Epithelial cell of prostate (primary cell): Measurements from ENCODE around the gene SOX5.

Source experiments
- DNase-seq: peaks from one replicate; pipeline ENCODE4 v3.0.0-alpha.2; 2011; ENCODE audit warnings: low read depth, low spot score
- H3K27ac ChIP-seq: fragments of 450-650 bp; 2 replicates; pipeline ENCODE4 v1.5.1; 2017; ENCODE audit warnings: mild to moderate bottlenecking

SOX5 gene

GRCh38 chr12:23949348-23950209 is at the start of gene SOX5:
TSS of gene SOX5 (minus strand) at chr12:23949670. CDS start at chr12:23949601, 69 bp downstream.
- no peak for DNase-seq

GRCh38 chr12:23987046-23987445 is 37.6 kb upstream of the SOX5 start:
- no peak overlapping the region for H3K27ac ChIP-seq
- DNase-seq = no peak

More at GRCh38 chr12:23949348-23950209, at the start of gene SOX5:
- no peak within 1 kb of the TSS for H3K27ac ChIP-seq

- no peak for DNase-seq
- no peak overlapping the region for H3K27ac ChIP-seq
Measured at GRCh38 chr12:23980826-23981225, 31.4 kb upstream of the SOX5 start.

GRCh38 chr12:23964812-23965211 is 15.3 kb upstream of the SOX5 start:
- DNase-seq = no peak
- no peak overlapping the region for H3K27ac ChIP-seq

DNA sequence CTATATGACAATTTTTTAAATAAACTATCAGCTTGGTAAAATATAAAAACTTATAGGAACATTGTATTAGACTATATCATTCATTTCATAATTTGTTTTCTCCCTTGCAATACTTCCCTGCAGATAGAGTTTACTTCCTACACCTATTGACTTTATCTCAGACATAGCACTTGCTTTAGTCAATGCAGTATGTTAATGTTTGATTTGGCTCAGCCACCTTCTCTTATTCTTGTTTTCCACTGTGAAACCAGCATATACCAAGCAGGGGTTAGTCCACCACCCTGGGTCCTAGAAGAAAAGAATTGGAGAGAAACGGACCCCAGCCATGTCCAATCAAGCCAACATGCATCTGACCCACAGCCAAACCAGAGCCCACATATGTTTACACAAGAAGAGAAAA is 10.4 kb upstream of the SOX5 start:
- no peak overlapping the region for H3K27ac ChIP-seq
- DNase-seq = no peak

DNA sequence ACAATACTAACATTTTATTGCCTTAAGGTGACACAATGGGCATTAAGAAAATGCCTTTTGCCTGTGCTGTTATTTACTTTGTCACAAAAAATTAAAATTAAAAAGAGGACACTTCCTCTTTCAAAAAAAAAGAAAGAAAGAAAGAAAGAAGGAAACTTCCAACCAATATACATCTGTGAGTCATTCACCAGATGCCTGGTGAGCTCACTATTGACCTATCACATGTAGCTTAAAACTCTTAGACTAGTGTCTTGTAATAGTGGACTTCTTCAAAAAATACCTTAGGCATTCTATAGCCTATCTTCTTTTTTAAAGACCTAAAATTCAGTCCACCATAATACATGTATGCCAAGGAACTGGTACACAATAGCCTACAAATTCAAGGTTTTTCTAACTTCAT is 4.9 kb upstream of the SOX5 start:
- DNase-seq = no peak
- no peak overlapping the region for H3K27ac ChIP-seq

DNA sequence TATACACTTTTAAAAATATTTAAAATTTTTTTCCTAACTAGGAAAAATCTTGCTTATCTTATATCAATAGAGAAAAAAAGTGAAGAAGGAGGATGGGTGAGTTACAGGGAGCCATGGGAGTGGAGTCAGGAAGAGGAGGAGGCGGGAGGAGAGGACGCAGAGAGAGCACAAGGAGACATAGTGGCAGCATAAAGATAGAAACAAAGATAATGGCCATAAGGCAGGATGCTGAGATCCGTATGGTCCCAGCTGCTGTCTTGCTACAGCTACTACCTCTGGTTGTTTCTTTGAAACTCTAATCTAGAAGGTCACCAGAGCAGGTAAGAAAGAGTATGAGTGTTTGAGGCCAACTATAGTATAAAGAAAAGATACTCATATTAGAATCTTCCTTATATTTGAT is 2.6 kb upstream of the SOX5 start:
- H3K27ac ChIP-seq = no peak overlapping the region
- no peak for DNase-seq

GRCh38 chr12:23950775-23951451 is 1.4 kb upstream of the SOX5 start:
- no peak overlapping the region for H3K27ac ChIP-seq
- no peak for DNase-seq

GRCh38 chr12:23950210-23950774 is 822 bp upstream of the SOX5 start:
- no peak overlapping the region for H3K27ac ChIP-seq
- no peak for DNase-seq

DNA sequence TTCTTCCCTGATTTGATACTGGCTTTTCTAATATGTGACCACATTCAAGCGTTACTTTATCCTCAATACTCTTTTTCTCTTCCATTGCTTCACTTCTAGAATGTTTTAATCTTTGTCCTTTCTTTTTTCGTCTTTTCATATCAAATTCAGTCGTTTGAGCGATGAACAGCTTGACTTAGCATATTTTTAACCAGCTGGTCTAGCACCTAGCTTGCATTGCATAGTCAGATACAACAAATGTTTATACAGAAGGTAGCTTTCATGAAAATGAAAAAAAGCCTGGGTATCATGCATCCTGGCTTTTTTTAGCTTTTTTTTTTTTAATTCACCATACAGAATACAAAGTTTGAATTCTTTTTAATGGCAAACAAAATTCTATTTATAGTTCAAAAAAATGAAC is 1.2 kb downstream of the SOX5 start:
- DNase-seq = no peak
- no peak overlapping the region for H3K27ac ChIP-seq

DNA sequence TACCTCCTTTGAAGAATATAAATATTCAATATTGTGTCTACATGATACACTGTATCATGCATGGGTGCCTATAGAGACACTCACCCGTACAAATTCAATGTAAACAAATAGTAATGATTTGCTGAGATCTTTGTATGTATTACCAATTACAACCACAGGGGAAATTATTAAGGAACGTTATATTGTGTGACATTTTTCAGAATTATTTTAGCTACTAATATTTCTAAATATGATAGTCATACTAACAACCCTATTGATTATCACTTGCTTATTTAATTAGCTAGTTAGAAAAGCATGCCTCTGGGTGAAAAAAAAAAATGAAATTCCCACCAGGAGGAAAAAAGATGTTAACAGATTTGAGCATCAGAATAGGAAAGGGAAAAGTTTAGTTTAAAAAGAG is 2.1 kb downstream of the SOX5 start:
- DNase-seq = no peak
- H3K27ac ChIP-seq = no peak overlapping the region

DNA sequence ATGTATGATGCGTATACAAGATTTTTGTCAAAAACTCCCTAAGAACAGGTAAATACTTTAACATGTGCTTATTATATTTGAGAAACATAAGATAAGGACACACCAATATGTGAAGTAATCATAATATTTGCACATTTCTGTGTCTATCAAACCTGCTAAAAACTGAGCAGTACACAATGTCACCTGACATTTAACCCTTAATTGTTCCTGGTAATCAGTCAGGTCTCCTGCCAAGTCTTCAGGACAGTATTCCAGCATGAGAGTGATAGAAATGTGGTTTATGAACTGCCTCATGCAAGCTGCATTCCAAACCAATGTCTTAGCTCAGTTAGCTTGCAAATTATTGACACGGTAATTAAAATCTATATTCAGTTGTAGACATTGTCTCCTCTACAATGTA is 4.2 kb downstream of the SOX5 start:
- no peak overlapping the region for H3K27ac ChIP-seq
- DNase-seq = no peak

- H3K27ac ChIP-seq = no peak overlapping the region
- no peak for DNase-seq
Measured at GRCh38 chr12:23944067-23944466, 5.4 kb downstream of the SOX5 start.

- DNase-seq = no peak
- no peak overlapping the region for H3K27ac ChIP-seq
Measured at GRCh38 chr12:23942841-23943240, 6.6 kb downstream of the SOX5 start.

- H3K27ac ChIP-seq = no peak overlapping the region
- no peak for DNase-seq
Measured at GRCh38 chr12:23941780-23942179, 7.7 kb downstream of the SOX5 start.

GRCh38 chr12:23938422-23938821 is 11.0 kb downstream of the SOX5 start:
- no peak overlapping the region for H3K27ac ChIP-seq
- no peak for DNase-seq

- H3K27ac ChIP-seq = no peak overlapping the region
- DNase-seq = no peak
Measured at GRCh38 chr12:23931176-23931575, 18.3 kb downstream of the SOX5 start.

- no peak overlapping the region for H3K27ac ChIP-seq
- DNase-seq = no peak
Measured at GRCh38 chr12:23930599-23930998, 18.9 kb downstream of the SOX5 start.

DNA sequence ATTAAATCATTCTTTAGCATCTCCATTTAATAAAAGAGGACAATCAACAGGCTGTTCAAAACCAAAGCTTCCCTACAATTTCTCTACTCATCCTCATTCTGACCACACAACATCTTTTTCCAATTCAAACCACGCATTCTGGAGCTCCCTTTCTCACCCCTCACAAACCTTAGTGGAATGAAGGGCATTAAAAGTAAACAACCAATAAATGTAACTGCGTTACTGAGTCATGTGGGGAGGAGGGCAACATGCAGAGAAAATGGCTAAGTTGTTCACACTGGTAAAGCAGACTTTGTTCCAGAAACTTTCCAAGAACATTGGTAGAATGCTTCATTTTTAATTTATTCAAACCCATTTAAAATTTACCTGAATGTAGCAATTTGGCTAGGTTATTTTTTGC is 19.6 kb downstream of the SOX5 start:
- H3K27ac ChIP-seq = no peak overlapping the region
- no peak for DNase-seq

DNA sequence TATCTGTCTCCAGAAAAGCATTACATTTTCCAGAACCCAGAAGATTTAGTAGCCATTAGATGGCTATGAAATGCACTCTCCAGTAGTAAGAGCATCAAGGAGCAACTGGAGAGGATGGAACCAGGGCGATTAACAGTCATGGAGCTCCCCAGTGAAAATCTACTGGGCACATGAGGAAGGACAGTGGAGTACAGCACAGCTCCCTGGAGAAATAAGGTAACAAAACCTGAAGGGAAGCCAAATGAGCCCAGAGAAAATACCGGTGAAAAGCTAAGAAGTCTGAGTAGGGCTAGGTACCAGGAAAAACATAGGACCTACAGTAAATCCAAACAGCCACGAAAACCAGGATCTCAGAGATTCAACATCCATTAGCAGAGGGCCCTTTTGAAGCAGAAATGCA is 21.6 kb downstream of the SOX5 start:
- H3K27ac ChIP-seq = no peak overlapping the region
- DNase-seq = no peak

DNA sequence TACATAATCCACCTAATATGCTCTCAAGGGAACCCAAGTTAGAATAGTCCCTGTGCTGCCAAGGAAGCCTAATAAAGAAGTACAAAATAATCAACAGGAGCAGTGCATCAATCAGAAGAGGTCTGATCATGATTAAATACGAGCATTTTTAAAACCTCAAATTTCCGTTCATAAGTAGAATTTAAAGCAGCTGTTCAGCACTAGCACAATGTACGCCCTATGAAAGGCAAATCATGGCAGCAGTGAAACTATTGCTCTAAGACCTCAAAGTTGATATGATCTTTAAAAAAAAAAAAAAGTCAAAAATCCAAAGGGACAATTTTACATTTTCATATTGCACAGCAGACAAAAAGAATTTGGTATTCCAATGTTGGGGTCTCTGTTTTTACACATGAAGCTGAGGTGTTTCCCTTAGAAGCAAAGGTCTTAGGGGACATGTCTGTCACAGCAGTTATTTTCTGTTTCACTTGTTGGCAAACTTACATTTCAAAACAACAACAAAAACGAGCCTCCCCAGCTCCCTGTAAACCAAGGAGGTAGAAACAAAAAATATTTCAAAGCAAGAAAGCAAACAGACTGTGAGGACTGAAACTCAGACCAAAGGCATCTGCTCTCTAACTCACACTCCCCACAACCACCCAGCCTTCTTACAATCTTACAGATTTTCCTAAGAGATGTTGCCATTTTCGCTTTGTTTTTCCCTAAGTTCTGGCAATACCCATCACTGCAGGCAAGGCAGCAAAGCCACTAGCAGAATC is 28.2 kb downstream of the SOX5 start:
- no peak for DNase-seq
- H3K27ac ChIP-seq = no peak overlapping the region
